Measurements from ENCODE around the gene NLGN1.

Gene NLGN1

GRCh38 chr3:173750095-173750494 lies 352.6 kb downstream of the NLGN1 start:
- Histone ChIP-seq H3K9ac (ENCODE audit: low read length) (no peak overlapping the region), H3K27me3 (ENCODE audit: insufficient read depth, low read length) (no peaks in the 10 kb centered on the region), H3K27ac (ENCODE audit: low read depth, low read length, poor library complexity, severe bottlenecking) (no peak overlapping the region), H3K36me3 (ENCODE audit: insufficient read depth, low read length) (no peaks in the 10 kb centered on the region), H3K4me1 (ENCODE audit: insufficient read depth, low read length, severe bottlenecking) (no peaks in the 10 kb centered on the region), H3K9me2 (ENCODE audit: low read depth, low read length) (no peaks in the 10 kb centered on the region), H4K20me1 (ENCODE audit: insufficient read depth, low read length) (no peaks in the 10 kb centered on the region), H3K4me3 (ENCODE audit: low read depth, low read length, poor library complexity, severe bottlenecking) (no peak overlapping the region), H3K79me2 (ENCODE audit: insufficient read depth, low read length) (no peaks in the 10 kb centered on the region), H3F3A (ENCODE audit: insufficient read depth, low read length) (no peaks in the 10 kb centered on the region), H2AFZ (ENCODE audit: low read length) (no peak overlapping the region), H3K9me3 (ENCODE audit: low read length) (no peaks in the 10 kb centered on the region), H3K4me2 (ENCODE audit: low read length) (no peak overlapping the region)
- TF ChIP-seq CTCF (IDR thresholded peaks at IDR 0.05; ENCODE audit: low read length) (no peak), EZH2 (IDR thresholded peaks at IDR 0.05; ENCODE audit: borderline replicate concordance, low read length) (no peak)

GRCh38 chr3:173750591-173750990 lies 353.0 kb downstream of the NLGN1 start:
- no peaks in the 10 kb centered on the region for H3K27me3 ChIP-seq (ENCODE audit: insufficient read depth, low read length)
- no peaks in the 10 kb centered on the region for H3K79me2 ChIP-seq (ENCODE audit: insufficient read depth, low read length)
- no peaks in the 10 kb centered on the region for H3K9me2 ChIP-seq (ENCODE audit: low read depth, low read length)
- no peak overlapping the region for H3K27ac ChIP-seq (ENCODE audit: low read depth, low read length, poor library complexity, severe bottlenecking)
- H3K36me3 ChIP-seq (ENCODE audit: insufficient read depth, low read length): no peaks in the 10 kb centered on the region
- no peaks in the 10 kb centered on the region for H4K20me1 ChIP-seq (ENCODE audit: insufficient read depth, low read length)
- H2AFZ ChIP-seq (ENCODE audit: low read length): no peak overlapping the region
- no peaks in the 10 kb centered on the region for H3F3A ChIP-seq (ENCODE audit: insufficient read depth, low read length)
- H3K9ac ChIP-seq (ENCODE audit: low read length): no peak overlapping the region
- H3K4me2 ChIP-seq (ENCODE audit: low read length): no peak overlapping the region
- no peaks in the 10 kb centered on the region for H3K4me1 ChIP-seq (ENCODE audit: insufficient read depth, low read length, severe bottlenecking)
- no peak overlapping the region for H3K4me3 ChIP-seq (ENCODE audit: low read depth, low read length, poor library complexity, severe bottlenecking)
- TF ChIP-seq CTCF (IDR thresholded peaks at IDR 0.05; ENCODE audit: low read length) (no peak), EZH2 (IDR thresholded peaks at IDR 0.05; ENCODE audit: borderline replicate concordance, low read length) (no peak)
- no peaks in the 10 kb centered on the region for H3K9me3 ChIP-seq (ENCODE audit: low read length)

DNA sequence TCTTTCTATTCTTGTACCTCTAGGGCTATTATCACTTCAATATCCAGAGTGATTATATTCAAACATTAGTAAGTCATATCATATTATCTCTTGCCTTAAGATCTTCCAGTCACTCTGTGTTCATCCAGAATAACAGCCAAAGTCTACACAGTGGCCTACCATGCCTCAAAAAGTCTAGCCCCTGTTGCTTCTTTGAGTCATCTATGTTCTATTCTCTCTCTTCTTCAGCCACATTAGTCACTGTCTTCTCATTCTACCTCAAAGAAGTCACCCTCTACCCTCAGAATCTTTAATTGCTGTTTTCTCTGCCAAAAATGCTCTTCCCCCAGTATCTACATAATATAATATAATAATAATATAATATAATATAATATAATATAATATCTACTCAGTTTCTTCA lies 356.0 kb downstream of the NLGN1 start:
- Histone ChIP-seq H3K27me3 (ENCODE audit: insufficient read depth, low read length) (no peaks in the 10 kb centered on the region), H3K4me1 (ENCODE audit: insufficient read depth, low read length, severe bottlenecking) (no peaks in the 10 kb centered on the region), H3F3A (ENCODE audit: insufficient read depth, low read length) (no peaks in the 10 kb centered on the region), H4K20me1 (ENCODE audit: insufficient read depth, low read length) (no peaks in the 10 kb centered on the region), H3K79me2 (ENCODE audit: insufficient read depth, low read length) (no peaks in the 10 kb centered on the region), H3K9me3 (ENCODE audit: low read length) (no peaks in the 10 kb centered on the region), H3K27ac (ENCODE audit: low read depth, low read length, poor library complexity, severe bottlenecking) (no peak overlapping the region), H3K36me3 (ENCODE audit: insufficient read depth, low read length) (no peaks in the 10 kb centered on the region), H3K9me2 (ENCODE audit: low read depth, low read length) (no peaks in the 10 kb centered on the region), H3K9ac (ENCODE audit: low read length) (no peak overlapping the region), H2AFZ (ENCODE audit: low read length) (no peak overlapping the region), H3K4me3 (ENCODE audit: low read depth, low read length, poor library complexity, severe bottlenecking) (no peak overlapping the region), H3K4me2 (ENCODE audit: low read length) (no peak overlapping the region)
- TF ChIP-seq EZH2 (IDR thresholded peaks at IDR 0.05; ENCODE audit: borderline replicate concordance, low read length) (no peak), CTCF (IDR thresholded peaks at IDR 0.05; ENCODE audit: low read length) (no peak)

Measured in OCI-LY1 (cell line).